SK-N-MC (cell line): ENCODE results near the gene KRTAP5-6.

Experiments
- DNase-seq: peaks from one replicate; pipeline ENCODE4 v3.0.0-alpha.2; 2011; ENCODE audit warnings: low read depth, low spot score
- H3K27ac ChIP-seq: fragments of 200-600 bp; sonication (generic); 2 replicates; pipeline ENCODE4 v1.5.1; 2016; ENCODE audit warnings: mixed run types
- H3K36me3 ChIP-seq: fragments of 200-600 bp; sonication (generic); 2 replicates; pipeline ENCODE4 v1.6.1; 2017; ENCODE audit warnings: antibody characterized with exemption, low read length, mixed read lengths; ENCODE audit not compliant: insufficient read depth
- H3K4me3 ChIP-seq: fragments of 200-600 bp; sonication (generic); 2 replicates; pipeline ENCODE4 v1.5.1; 2016
- H3K9ac ChIP-seq: fragments of 200-600 bp; sonication (generic); 2 replicates; pipeline ENCODE4 v1.8.0; 2017; ENCODE audit warnings: mixed run types, mixed read lengths; ENCODE audit not compliant: insufficient read length
- H3K9me3 ChIP-seq: fragments of 200-600 bp; sonication (generic); 2 replicates; pipeline ENCODE4 v1.6.1; 2017; ENCODE audit warnings: low read depth, mild to moderate bottlenecking, antibody characterized with exemption, low read length, moderate library complexity, mixed read lengths
- EZH2 ChIP-seq: fragments of 200-600 bp; sonication (generic); IDR thresholded peaks from one replicate; pipeline ENCODE4 v1.6.1; 2017; ENCODE audit warnings: antibody characterized with exemption
- FOXP2 ChIP-seq: optimal IDR thresholded peaks from 2 replicates; pipeline ENCODE3; 2011; ENCODE audit warnings: mild to moderate bottlenecking, moderate library complexity; ENCODE audit not compliant: insufficient read depth; ENCODE audit errors: extremely low read length, control extremely low read depth
- POLR2AphosphoS5 ChIP-seq: IDR thresholded peaks from 2 replicates; pipeline ENCODE4 v1.6.1; 2012; ENCODE audit warnings: mild to moderate bottlenecking, low read depth, low read length, borderline replicate concordance

KRTAP5-6 gene

DNA sequence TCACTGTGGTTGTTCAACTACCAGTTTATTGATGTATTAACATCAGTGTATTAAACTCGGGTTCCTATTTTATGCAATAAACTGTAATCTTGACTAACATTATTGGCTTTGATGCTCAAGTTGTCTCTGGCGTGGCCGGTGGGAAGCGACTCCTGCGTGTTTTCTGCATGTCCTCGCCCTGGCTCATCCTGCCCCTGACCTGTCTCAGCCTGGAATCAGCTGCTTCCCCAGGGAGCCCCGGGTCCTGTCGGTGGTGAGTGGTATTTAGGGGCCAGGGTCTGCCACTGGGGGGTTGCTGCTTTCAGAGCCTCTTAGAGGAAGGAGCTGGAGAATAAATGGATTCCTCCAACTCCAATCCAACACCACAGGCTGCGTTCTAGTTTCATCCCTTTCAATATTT is 30.9 kb downstream of the KRTAP5-6 start:
- no peak for DNase-seq
- Histone ChIP-seq H3K27ac (no peak overlapping the region), H3K9me3 (no peaks in the 10 kb centered on the region)

GRCh38 chr11:1728301-1728700 is 31.3 kb downstream of the KRTAP5-6 start:
- Histone ChIP-seq H3K9ac (no peak overlapping the region), H3K4me3 (no peak overlapping the region), H3K27ac (no peak overlapping the region), H3K9me3 (no peaks in the 10 kb centered on the region), H3K36me3 (no peaks in the 10 kb centered on the region)
- no peak for TF ChIP-seq POLR2AphosphoS5
- no peak for TF ChIP-seq EZH2
- TF ChIP-seq FOXP2 = no peak
- no peak for DNase-seq

More for the DNA sequence above, 30.9 kb downstream of the KRTAP5-6 start:
- no peak overlapping the region for H3K4me3 ChIP-seq
- no peak overlapping the region for H3K9ac ChIP-seq
- TF ChIP-seq FOXP2 (no peak), EZH2 (no peak), POLR2AphosphoS5 (no peak)
- no peaks in the 10 kb centered on the region for H3K36me3 ChIP-seq

DNA sequence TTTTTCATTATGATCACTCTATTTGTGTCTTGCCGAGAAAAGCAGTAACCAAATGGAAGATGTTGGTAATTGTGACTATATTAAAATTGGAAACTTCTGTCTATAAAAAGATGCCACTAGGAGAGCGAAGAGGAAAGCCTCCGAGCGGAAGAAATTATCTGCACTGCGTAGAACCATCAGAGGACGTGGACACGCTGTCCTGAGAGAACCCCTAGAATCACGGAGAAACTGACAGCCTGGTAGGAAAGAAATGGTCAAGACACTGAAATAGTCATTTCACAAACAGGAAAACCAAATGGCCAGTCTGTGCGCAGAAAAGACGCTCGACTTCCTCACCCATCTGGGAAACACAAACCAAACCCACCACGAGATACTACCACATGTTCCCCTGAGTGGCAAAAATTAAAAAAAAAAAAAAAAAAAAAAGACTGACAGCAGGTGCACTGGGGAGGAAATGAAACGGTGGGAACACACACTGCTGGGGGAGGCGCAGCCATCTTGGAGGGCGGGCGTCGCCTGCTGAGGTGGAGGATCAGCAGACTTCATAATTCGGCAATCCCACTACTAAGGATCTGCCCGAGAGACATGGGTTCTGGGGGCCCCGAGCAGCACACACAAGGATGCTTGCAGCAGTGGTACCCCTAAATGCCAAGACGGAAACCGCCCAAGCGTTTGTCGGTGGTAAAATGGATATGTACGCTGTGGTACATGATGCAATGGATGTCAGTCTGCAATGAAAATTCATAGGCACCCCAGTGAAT is 32.1 kb downstream of the KRTAP5-6 start:
- TF ChIP-seq POLR2AphosphoS5 (no peak), FOXP2 (no peak), EZH2 (no peak)
- H3K9ac ChIP-seq = no peak overlapping the region
- no peaks in the 10 kb centered on the region for H3K9me3 ChIP-seq
- H3K36me3 ChIP-seq = no peaks in the 10 kb centered on the region
- no peak overlapping the region for H3K4me3 ChIP-seq
- DNase-seq = no peak
- no peak overlapping the region for H3K27ac ChIP-seq

DNA sequence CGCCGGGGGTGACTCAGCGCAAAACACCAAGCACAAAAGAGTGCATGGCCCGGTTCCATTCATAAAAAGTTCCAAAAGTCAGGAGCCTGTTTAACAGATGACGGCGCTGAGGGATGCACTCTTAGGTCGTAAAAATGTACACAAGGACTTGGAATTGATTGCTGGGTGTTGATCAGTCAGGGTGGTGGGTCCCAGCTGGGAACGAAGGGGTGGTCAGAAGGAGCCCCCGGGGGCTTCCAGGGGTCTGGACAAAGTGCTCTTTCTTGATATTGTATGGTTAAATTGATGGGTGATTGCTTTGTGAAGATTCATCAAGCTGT is 32.7 kb downstream of the KRTAP5-6 start:
- no peak for DNase-seq
- Histone ChIP-seq H3K9me3 (no peaks in the 10 kb centered on the region), H3K27ac (no peak overlapping the region)

DNA sequence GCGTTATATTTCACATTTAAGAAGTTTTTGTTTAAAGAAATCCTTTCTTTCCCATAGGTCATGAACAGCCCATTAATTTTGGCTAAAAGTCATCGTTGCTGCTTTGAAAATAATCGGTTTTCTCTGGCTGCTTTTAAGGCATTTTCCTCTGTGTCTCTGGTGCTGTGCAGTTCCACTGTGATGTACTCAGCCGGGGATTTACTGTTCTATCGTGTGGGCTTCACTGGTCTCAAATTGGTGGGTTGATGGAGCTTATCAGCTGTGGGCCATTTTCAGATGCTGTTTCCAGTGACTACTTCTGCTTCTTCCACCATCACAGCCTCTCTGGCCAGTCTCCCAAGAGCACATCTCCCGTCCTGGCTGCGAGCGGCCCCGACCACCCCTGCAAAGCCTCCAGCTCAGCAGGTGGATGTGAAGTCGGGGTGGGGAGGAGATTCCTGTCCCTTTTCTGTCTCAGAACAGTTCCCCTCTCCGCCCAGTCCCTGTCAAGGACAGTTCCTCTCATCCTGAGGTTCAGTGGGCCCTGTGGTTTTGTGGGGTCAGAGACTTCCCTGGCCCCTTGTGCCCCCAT is 33.1 kb downstream of the KRTAP5-6 start:
- Histone ChIP-seq H3K36me3 (no peaks in the 10 kb centered on the region), H3K9ac (no peak overlapping the region), H3K27ac (no peak overlapping the region), H3K9me3 (no peaks in the 10 kb centered on the region), H3K4me3 (no peak overlapping the region)
- TF ChIP-seq FOXP2 (no peak), POLR2AphosphoS5 (no peak), EZH2 (no peak)
- no peak for DNase-seq

More for the DNA sequence above, 32.7 kb downstream of the KRTAP5-6 start:
- TF ChIP-seq EZH2 (no peak), POLR2AphosphoS5 (no peak), FOXP2 (no peak)
- Histone ChIP-seq H3K4me3 (no peak overlapping the region), H3K36me3 (no peaks in the 10 kb centered on the region), H3K9ac (no peak overlapping the region)

- no peak overlapping the region for H3K9ac ChIP-seq
- no peaks in the 10 kb centered on the region for H3K9me3 ChIP-seq
- no peak for DNase-seq
- no peak overlapping the region for H3K27ac ChIP-seq
- no peak overlapping the region for H3K4me3 ChIP-seq
- no peaks in the 10 kb centered on the region for H3K36me3 ChIP-seq
- TF ChIP-seq POLR2AphosphoS5 (no peak), EZH2 (no peak), FOXP2 (no peak)
Measured at GRCh38 chr11:1731451-1732059, 34.6 kb downstream of the KRTAP5-6 start.

GRCh38 chr11:1732418-1733008 is 35.5 kb downstream of the KRTAP5-6 start:
- no peak overlapping the region for H3K4me3 ChIP-seq
- H3K27ac ChIP-seq = no peak overlapping the region
- no peaks in the 10 kb centered on the region for H3K9me3 ChIP-seq
- H3K36me3 ChIP-seq = no peaks in the 10 kb centered on the region
- TF ChIP-seq EZH2 = no peak
- TF ChIP-seq POLR2AphosphoS5 = no peak
- H3K9ac ChIP-seq = no peak overlapping the region
- DNase-seq = no peak

DNA sequence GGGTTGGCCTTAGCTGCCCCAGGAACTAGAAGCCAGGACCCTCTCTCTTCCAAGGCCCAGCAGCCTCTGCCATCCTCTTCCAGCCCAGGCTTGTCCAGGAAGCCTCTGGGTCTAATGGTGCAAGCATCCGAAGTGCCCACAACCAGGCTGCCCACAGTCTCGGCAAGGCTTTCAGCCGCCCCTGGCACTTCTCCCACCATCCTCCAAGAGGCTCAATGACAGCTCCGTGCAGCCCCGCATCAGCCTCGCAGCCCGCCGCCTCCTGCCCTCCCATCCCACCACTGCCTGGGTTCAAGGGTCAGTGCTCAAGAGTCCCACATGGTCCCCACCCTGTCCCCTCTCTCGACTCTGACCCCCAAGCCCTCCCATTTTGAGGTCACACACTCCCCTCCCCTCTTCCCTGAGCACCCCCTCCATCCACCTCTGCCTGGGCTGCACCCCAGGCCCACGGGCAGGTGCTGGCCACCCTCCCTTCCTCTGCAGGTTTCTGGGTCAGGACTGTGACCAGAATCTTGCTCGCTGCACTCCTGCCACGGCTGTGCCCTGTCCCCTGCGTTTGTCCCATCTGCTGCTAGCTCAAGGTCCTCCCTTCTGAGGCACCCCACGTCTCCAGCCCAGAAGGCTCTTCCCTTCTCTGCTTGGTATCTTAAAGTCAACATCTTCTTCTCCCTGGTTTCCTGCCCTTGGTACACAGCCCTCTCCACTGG is 36.2 kb downstream of the KRTAP5-6 start:
- no peak for TF ChIP-seq EZH2
- TF ChIP-seq FOXP2 = no peak
- no peak for TF ChIP-seq POLR2AphosphoS5
- Histone ChIP-seq H3K27ac (no peak overlapping the region), H3K9me3 (no peaks in the 10 kb centered on the region), H3K36me3 (no peaks in the 10 kb centered on the region), H3K9ac (no peak overlapping the region), H3K4me3 (no peak overlapping the region)
- DNase-seq = no peak
